H9 (cell line): ENCODE data around the gene SUMO4. TPM values are rescaled to one million over a fixed set of nuclear protein-coding genes. Genes with fewer than 3 reads are reported as not detected.

Experiments used
- DNase-seq: peaks from one replicate; pipeline ENCODE4 v3.0.0-alpha.2; 2017
- H2AFZ ChIP-seq: one replicate; pipeline ENCODE4 v1.6.1; 2013; ENCODE audit warnings: mild to moderate bottlenecking, low read length, control low read depth, moderate library complexity
- H2AK5ac ChIP-seq: 2 replicates; pipeline ENCODE4 v1.6.1; 2013; ENCODE audit warnings: low read length, control low read depth, mixed read lengths; ENCODE audit not compliant: insufficient read length
- H2BK120ac ChIP-seq: one replicate; pipeline ENCODE4 v1.6.1; 2013; ENCODE audit warnings: low read depth, mild to moderate bottlenecking, low read length, control low read depth, inconsistent platforms; ENCODE audit not compliant: poor library complexity, severe bottlenecking
- H2BK12ac ChIP-seq: 2 replicates; pipeline ENCODE4 v1.6.1; 2013; ENCODE audit warnings: low read length, control low read depth, mixed read lengths, low read depth; ENCODE audit not compliant: insufficient read length
- H2BK15ac ChIP-seq: 2 replicates; pipeline ENCODE4 v1.6.1; 2013; ENCODE audit warnings: low read depth, low read length, control low read depth
- H2BK20ac ChIP-seq: one replicate; pipeline ENCODE4 v1.6.1; 2013; ENCODE audit warnings: low read depth, mild to moderate bottlenecking, low read length, control low read depth, inconsistent platforms; ENCODE audit not compliant: poor library complexity, severe bottlenecking
- H2BK5ac ChIP-seq: 2 replicates; pipeline ENCODE4 v1.6.1; 2013; ENCODE audit warnings: low read length, control low read depth, mixed read lengths; ENCODE audit not compliant: insufficient read length
- H3K14ac ChIP-seq: 2 replicates; pipeline ENCODE4 v1.6.1; 2013; ENCODE audit warnings: low read length, control low read depth; ENCODE audit not compliant: insufficient read depth
- H3K18ac ChIP-seq: 2 replicates; pipeline ENCODE4 v1.6.1; 2013; ENCODE audit warnings: low read depth, mild to moderate bottlenecking, mixed read lengths, low read length, control low read depth; ENCODE audit not compliant: insufficient read length
- H3K23ac ChIP-seq: 2 replicates; pipeline ENCODE4 v1.6.1; 2013; ENCODE audit warnings: low read length, control low read depth, mixed read lengths, low read depth; ENCODE audit not compliant: insufficient read length
- H3K23me2 ChIP-seq: 2 replicates; pipeline ENCODE4 v1.6.1; 2013; ENCODE audit warnings: low read depth, mild to moderate bottlenecking, mixed read lengths, low read length, control low read depth; ENCODE audit not compliant: insufficient read length, poor library complexity, severe bottlenecking
- H3K27ac ChIP-seq: 2 replicates; pipeline ENCODE4 v1.5.1; 2013; ENCODE audit warnings: low read length, control low read depth, mixed read lengths, low read depth; ENCODE audit not compliant: insufficient read length
- H3K27me3 ChIP-seq: 2 replicates; pipeline ENCODE4 v1.6.1; 2013; ENCODE audit warnings: low read length, control low read depth, inconsistent platforms; ENCODE audit not compliant: insufficient read depth
- H3K4ac ChIP-seq: 2 replicates; pipeline ENCODE4 v1.6.1; 2013; ENCODE audit warnings: low read depth, mild to moderate bottlenecking, control low read depth, inconsistent platforms, low read length, moderate library complexity
- H3K4me1 ChIP-seq: 2 replicates; pipeline ENCODE4 v1.6.1; 2013; ENCODE audit warnings: low read length, control low read depth, inconsistent platforms; ENCODE audit not compliant: insufficient read depth
- H3K4me2 ChIP-seq: 2 replicates; pipeline ENCODE4 v1.6.1; 2013; ENCODE audit warnings: low read length, control low read depth, mixed read lengths; ENCODE audit not compliant: insufficient read length, insufficient read depth
- H3K56ac ChIP-seq: 2 replicates; pipeline ENCODE4 v1.6.1; 2013; ENCODE audit warnings: low read depth, mild to moderate bottlenecking, mixed read lengths, low read length, control low read depth; ENCODE audit not compliant: insufficient read length
- H3K79me1 ChIP-seq: 2 replicates; pipeline ENCODE4 v1.6.1; 2013; ENCODE audit warnings: low read depth, mild to moderate bottlenecking, moderate library complexity, low read length, control low read depth, inconsistent platforms; ENCODE audit not compliant: insufficient read depth, poor library complexity, severe bottlenecking
- H3K79me2 ChIP-seq: 2 replicates; pipeline ENCODE4 v1.6.1; 2013; ENCODE audit warnings: low read length, control low read depth, inconsistent platforms; ENCODE audit not compliant: insufficient read depth
- H3K9ac ChIP-seq: 2 replicates; pipeline ENCODE4 v1.6.1; 2013; ENCODE audit warnings: low read length, control low read depth, mixed read lengths; ENCODE audit not compliant: insufficient read length; ENCODE audit errors: extremely low read depth
- H3K9me3 ChIP-seq: one replicate; pipeline ENCODE4 v1.6.1; 2013; ENCODE audit warnings: low read depth, low read length, inconsistent platforms; ENCODE audit not compliant: control insufficient read depth
- H3T11ph ChIP-seq: one replicate; pipeline ENCODE4 v1.6.1; 2013; ENCODE audit warnings: mild to moderate bottlenecking, low read length, control low read depth, inconsistent platforms
- H4K20me1 ChIP-seq: one replicate; pipeline ENCODE4 v1.6.1; 2013; ENCODE audit not compliant: control insufficient read depth, insufficient read length, insufficient read depth
- H4K5ac ChIP-seq: 2 replicates; pipeline ENCODE4 v1.6.1; 2013; ENCODE audit warnings: low read depth, mild to moderate bottlenecking, mixed read lengths, low read length, control low read depth; ENCODE audit not compliant: insufficient read length
- H4K8ac ChIP-seq: replicated peaks from 2 replicates; pipeline ENCODE4 v1.6.1; 2013; ENCODE audit warnings: low read length, control low read depth, mixed read lengths, low read depth; ENCODE audit not compliant: insufficient read length
- H4K91ac ChIP-seq: 2 replicates; pipeline ENCODE4 v1.6.1; 2013; ENCODE audit warnings: low read depth, mild to moderate bottlenecking, moderate library complexity, mixed read lengths, low read length, control low read depth; ENCODE audit not compliant: insufficient read length
- H3K27ac Mint-ChIP-seq, 3 experiments: 2 replicates in 2 of 3; 3 replicates in 1 of 3; pipeline ENCODE4 v1.8.0; 2020 to 2021; ENCODE audit warnings: mixed read lengths in 3 of 3, mild to moderate bottlenecking in 1 of 3, moderate library complexity in 1 of 3
- H3K27me3 Mint-ChIP-seq: 2 replicates; pipeline ENCODE4 v1.8.0; 2021; ENCODE audit warnings: low read depth, mild to moderate bottlenecking, moderate library complexity, mixed read lengths
- H3K36me3 Mint-ChIP-seq, 3 experiments: 2 replicates in 2 of 3; 3 replicates in 1 of 3; pipeline ENCODE4 v1.8.0; 2020 to 2021; ENCODE audit warnings: low read depth in 3 of 3, mixed read lengths in 3 of 3; ENCODE audit not compliant: insufficient read depth in 1 of 3
- H3K4me1 Mint-ChIP-seq, 2 experiments: 2 replicates each; pipeline ENCODE4 v1.8.0; 2020; ENCODE audit warnings: mixed read lengths in 2 of 2
- H3K4me3 Mint-ChIP-seq, 2 experiments: 2 replicates in 1 of 2; 3 replicates in 1 of 2; pipeline ENCODE4 v1.8.0; 2020 to 2021; ENCODE audit warnings: mild to moderate bottlenecking in 2 of 2, mixed read lengths in 2 of 2, moderate library complexity in 1 of 2
- H3K9me3 Mint-ChIP-seq, 2 experiments: 2 replicates in 1 of 2; 3 replicates in 1 of 2; pipeline ENCODE4 v1.8.0; 2020; ENCODE audit warnings: mild to moderate bottlenecking in 2 of 2, mixed read lengths in 2 of 2, moderate library complexity in 1 of 2
- CTCF ChIP-seq: fragments of 200-600 bp; sonication (generic); conservative IDR thresholded peaks from 3 replicates; pipeline ENCODE4 v1.8.0; 2021; ENCODE audit warnings: antibody characterized with exemption, mild to moderate bottlenecking
- WGBS: extraction: QIAGEN DNeasy Blood & Tissue Kit; methylation state at CpG from one replicate; pipeline ENCODE4 v1.1.7; 2013; ENCODE audit warnings: missing lambda C conversion rate, low lambda C conversion rate, mixed read lengths; ENCODE audit not compliant: insufficient read length; ENCODE audit errors: extremely low coverage; 5-methylcytosine and 5-hydroxymethylcytosine counted together
- long read RNA-seq: library from polyadenylated mRNA; unstranded; transcript quantifications from one replicate; pipeline ENCODE4 v2.0.0, GENCODE V29; 2020
- total RNA-seq: library from RNA; stranded (reverse); gene quantifications from 2 replicates; pipeline ENCODE4 v1.2.1, GENCODE V29; 2021

SUMO4 gene
- 0.77 and 1.5 TPM in 2 replicates for total RNA-seq
- long read RNA-seq, result 0 reads

- Histone ChIP-seq H3T11ph (no peak within 1 kb of the TSS), H3K23ac (no peak within 1 kb of the TSS), H4K8ac (no peak within 1 kb of the TSS), H2AFZ (no peak within 1 kb of the TSS), H4K5ac (peak within 1 kb of the TSS; percentile 53), H2BK5ac (peak within 1 kb of the TSS; percentile 64), H3K9me3 (no peaks in the 10 kb centered on the region), H3K56ac (no peak within 1 kb of the TSS), H3K18ac (no peak within 1 kb of the TSS), H3K79me1 (no peaks in the 10 kb centered on the region), H4K20me1 (no peaks in the 10 kb centered on the region), H3K23me2 (no peaks in the 10 kb centered on the region), H3K4ac (no peak within 1 kb of the TSS), H2BK15ac (no peak within 1 kb of the TSS), H4K91ac (no peak within 1 kb of the TSS), H2AK5ac (no peak within 1 kb of the TSS), H2BK20ac (no peak within 1 kb of the TSS), H3K4me1 (no peaks in the 10 kb centered on the region), H2BK12ac (no peak within 1 kb of the TSS), H3K27ac (no peak within 1 kb of the TSS), H3K9ac (no peak within 1 kb of the TSS), H3K4me2 (no peak within 1 kb of the TSS), H3K79me2 (no peaks in the 10 kb centered on the region), H3K14ac (no peak within 1 kb of the TSS), H3K27me3 (no peaks in the 10 kb centered on the region), H2BK120ac (no peak within 1 kb of the TSS)
- peaks cover 0 to 3% of the 10 kb centered on the region in 2 experiments; a peak in 1 of 4 replicates for H3K4me1 Mint-ChIP-seq
- H3K9me3 Mint-ChIP-seq, result no peaks in the 10 kb centered on the region
- no CpG with 5 or more reads among the region's 11 CpGs for WGBS
- TF ChIP-seq CTCF, result no peak
- H3K4me3 Mint-ChIP-seq, result no peak within 1 kb of the TSS
- no peak within 1 kb of the TSS for H3K27ac Mint-ChIP-seq
- DNase-seq, result no peak
- no peaks in the 10 kb centered on the region for H3K27me3 Mint-ChIP-seq
- peaks cover 25 to 64% (median 58%) of the 10 kb centered on the region in 3 experiments; a peak in 6 of 7 replicates for H3K36me3 Mint-ChIP-seq
Observed at GRCh38 chr6:149400050-149400449, at the start of gene SUMO4. TSS of gene SUMO4 (plus strand) at chr6:149400262. CDS start at chr6:149400392, 130 bp downstream.
